AG10803 (cell line): ENCODE results near the gene DCAF17.
"Not testable (repeated sequence)": the region's sequence is repeated elsewhere in the genome, so short reads cannot be mapped to it uniquely, and the experiment has no call there.

ENCODE experiments used
- DNase-seq: peaks from one replicate; pipeline ENCODE4 v3.0.0; 2010; ENCODE audit warnings: low read depth
- H3K4me3 ChIP-seq: 2 replicates; pipeline ENCODE4 v1.5.1; 2011; ENCODE audit warnings: mild to moderate bottlenecking, low read length, control low read depth
- TF ChIP-seq, protein P1 (sequence below): conservative IDR thresholded peaks from 2 replicates; pipeline ENCODE4 v1.5.1; 2011; ENCODE audit warnings: mild to moderate bottlenecking, low read length, control low read depth, inconsistent platforms

Gene DCAF17

DNA sequence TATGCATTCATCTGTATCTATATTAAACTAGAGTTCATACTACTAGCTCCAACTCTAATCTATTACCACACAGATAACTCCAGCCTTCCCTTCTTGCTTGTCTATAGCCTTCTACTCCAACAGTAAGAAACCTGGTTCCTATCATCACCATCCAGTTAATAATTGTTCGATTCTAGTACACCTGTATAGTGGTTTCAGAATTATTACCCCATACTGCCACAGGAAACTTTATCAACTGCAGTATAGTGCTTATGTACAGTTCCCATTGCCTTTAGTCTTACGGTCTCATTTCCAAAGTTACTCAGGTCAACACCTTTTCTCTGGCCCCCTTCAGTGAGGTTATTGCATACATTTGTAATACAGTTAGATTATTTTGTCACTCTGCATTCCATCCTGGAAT, 14.7 kb upstream of the DCAF17 start:
- DNase-seq: no peak
- H3K4me3 ChIP-seq: no peak overlapping the region
- TF ChIP-seq, protein P1, sequence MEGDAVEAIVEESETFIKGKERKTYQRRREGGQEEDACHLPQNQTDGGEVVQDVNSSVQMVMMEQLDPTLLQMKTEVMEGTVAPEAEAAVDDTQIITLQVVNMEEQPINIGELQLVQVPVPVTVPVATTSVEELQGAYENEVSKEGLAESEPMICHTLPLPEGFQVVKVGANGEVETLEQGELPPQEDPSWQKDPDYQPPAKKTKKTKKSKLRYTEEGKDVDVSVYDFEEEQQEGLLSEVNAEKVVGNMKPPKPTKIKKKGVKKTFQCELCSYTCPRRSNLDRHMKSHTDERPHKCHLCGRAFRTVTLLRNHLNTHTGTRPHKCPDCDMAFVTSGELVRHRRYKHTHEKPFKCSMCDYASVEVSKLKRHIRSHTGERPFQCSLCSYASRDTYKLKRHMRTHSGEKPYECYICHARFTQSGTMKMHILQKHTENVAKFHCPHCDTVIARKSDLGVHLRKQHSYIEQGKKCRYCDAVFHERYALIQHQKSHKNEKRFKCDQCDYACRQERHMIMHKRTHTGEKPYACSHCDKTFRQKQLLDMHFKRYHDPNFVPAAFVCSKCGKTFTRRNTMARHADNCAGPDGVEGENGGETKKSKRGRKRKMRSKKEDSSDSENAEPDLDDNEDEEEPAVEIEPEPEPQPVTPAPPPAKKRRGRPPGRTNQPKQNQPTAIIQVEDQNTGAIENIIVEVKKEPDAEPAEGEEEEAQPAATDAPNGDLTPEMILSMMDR: no peak

DNA sequence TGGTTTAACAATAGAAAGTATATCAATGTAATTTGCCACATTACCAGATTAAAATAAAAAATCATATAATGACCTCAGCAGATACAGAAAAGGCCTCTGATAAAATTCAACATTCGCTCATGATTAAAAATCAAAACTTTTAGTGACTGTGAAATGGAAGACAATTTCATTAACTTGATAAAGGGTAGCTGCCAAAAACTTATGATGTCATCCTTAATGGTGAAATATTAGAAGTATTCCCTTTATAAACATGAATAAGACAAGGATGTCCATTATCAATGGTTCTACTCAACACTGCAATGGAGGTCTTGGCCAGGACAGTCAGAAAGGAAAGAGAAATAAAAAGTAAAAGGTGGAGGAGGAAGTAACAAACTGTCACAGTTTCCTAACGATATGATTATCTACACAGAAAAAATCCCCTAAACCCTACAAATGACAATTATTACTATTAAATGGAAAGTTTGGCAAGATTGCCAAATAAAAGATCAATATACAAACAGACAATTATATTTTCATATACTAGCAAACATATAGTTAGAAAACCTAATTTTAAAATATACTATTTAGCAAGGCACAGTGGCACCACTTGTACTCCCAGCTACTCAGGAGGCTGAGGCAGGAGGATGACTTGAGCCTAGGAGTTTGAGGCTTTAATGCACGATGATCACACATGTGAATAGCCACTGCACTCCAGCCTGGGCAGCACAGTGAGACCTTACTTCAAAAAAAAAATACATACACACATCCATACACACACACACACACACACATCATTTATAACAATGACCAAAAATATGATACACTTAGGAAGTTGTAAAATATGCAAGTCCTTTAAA, 13.1 kb upstream of the DCAF17 start:
- no peak for DNase-seq
- no peak overlapping the region for H3K4me3 ChIP-seq
- TF ChIP-seq, protein P1: no peak

DNA sequence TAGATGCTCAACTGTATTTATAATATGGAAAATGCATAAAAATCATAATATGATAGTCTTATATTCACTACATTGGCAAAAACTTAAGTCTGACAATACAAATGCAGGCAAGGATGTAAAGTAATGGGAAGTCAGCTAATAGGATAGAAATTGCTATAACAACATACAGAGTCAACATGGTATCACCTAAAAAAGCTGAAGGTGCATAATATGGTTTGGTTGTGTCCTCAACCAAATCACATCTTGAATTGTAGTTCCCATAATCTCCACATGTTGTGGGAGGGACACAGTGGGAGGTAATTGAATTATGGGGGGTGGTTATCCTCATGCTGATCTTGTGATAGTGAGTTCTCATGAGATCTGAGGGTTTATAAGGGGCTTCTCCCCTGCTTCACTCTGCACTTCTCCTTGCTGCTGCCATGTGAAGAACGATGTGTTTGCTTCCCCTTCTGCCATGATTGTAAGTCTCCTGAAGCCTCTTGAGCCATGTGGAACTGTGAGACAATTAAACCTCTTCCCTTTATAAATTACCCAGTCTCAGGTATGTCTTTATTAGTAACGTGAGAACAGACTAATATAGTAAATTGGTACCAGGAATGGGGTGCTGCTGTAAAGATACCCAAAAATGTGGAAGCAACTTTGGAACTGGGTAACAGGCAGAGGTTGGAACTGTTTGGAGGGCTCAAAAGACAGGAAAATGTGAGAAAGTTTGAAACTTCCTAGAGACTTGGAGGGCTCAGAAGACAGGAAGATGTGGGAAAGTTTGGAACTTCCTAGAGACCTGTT, 11.1 kb upstream of the DCAF17 start:
- H3K4me3 ChIP-seq, DNase-seq: not testable (repeated sequence)

DNA sequence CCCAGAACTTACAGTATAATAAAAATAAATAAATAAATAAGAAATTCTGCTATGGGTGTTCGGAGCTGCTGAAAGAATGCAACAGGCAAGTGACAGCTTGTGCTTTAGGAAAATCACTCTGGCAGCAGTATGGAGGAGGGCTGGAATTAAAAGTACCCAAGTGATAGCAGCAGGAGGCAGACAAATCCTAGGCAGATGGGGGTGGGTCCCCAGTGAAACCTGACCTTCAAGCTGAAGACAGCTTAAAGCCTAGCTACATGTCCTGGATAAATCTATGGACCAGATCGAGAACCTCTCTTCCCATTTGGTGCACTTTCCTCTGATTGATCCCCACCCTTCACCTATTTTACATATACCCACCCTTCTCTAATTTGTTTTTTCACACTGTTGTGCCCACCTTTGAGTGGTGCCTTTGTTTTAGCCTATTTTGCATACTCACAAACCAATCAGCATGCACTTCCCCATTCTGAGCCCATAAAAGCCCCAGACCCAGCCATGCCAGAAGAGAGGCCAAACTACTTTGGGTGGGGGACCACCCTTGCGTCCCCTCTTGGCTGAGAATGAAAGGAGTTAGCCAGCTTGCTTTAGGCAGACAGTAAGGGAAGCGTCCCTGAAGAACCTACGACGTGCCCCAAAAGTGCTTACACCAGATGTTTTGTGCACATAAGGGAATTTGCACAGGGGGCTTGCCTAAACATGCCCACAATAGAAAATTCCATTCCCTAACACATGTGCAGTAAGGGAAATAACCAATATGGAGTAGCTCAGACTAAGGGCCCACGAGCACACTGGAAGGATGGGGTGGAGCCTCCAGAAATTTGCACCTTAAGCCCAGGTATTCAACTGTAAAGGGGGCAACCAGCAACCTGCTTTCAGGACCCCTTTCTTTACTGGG, 3.3 kb upstream of the DCAF17 start:
- TF ChIP-seq, protein P1: no peak
- DNase-seq: no peak
- no peak overlapping the region for H3K4me3 ChIP-seq

DNA sequence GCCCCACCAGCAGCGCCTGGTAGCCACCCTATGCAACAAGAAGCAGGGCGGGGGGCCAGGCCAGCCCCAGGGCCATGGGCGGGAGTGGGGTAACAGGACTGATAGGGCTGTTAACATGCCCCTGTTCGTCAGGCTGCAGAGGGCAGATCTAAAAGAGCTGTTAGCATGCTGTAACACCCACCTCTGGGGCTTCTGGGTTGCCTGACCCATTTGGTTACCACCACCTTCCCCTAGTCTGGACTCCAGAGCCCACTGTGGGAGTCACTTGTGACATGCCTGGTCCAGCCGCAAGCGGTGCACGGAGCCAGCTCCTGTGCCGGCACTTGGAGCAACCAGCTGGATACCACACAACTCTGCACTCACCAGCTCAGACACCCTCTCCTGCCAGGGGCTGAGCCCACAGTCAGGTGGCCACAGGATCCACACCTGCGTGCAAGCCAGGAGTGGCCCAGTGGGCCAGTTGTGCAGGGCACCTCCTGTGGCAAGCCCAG, 2.3 kb upstream of the DCAF17 start:
- no peak overlapping the region for H3K4me3 ChIP-seq
- TF ChIP-seq, protein P1: no peak

DNA sequence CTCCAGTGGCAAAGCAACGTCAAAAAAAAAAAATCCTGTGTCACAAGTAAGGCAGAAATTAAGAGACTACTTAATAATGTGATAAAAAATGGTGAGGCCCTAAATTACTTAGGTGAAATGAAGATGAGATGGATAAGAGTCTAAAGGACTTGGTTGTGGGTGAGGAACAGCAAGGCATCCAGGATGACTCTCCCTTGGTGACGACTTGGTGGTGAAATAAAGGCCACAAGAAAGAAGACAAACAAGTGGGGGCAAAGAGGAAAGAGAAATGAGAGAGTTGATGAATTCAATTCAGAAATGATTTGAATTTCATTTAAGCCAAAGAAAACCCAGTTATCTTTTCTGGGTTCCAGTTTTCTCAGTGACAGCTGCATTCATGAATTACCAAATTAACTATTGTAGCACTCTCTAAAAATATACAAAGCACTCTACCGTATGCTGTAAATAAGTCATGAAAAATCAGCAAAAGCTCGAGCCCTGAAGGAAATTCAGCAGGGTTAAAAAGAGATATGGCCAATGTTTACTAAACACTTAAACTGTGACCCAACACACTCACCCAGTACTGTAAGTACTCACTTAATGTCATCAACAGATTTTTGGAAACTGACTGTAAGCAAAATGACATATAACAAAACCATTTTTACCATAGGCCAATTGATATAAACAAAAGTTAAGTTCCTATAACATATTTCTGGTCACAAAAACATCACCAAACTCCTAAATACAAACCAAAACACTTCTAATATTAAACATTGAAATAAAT, 1.6 kb upstream of the DCAF17 start:
- TF ChIP-seq, protein P1: no peak
- no peak for DNase-seq
- no peak overlapping the region for H3K4me3 ChIP-seq

More for the DNA sequence above, 2.3 kb upstream of the DCAF17 start:
- no peak for DNase-seq
